GM12801 (cell line): Measurements from ENCODE around the gene SVEP1.

Experiments
- CTCF ChIP-seq: IDR thresholded peaks from one replicate; pipeline ENCODE4 v1.5.1; 2011; ENCODE audit warnings: control low read depth; ENCODE audit not compliant: insufficient read length; ENCODE audit errors: extremely low read depth

The SVEP1 gene

GRCh38 chr9:110591526-110591925 is 12.0 kb upstream of the SVEP1 start:
- TF ChIP-seq CTCF, result no peak

- no peak for TF ChIP-seq CTCF
Measured at GRCh38 chr9:110590816-110591215, 11.3 kb upstream of the SVEP1 start.

GRCh38 chr9:110588296-110588695 is 8.8 kb upstream of the SVEP1 start:
- no peak for TF ChIP-seq CTCF

- no peak for TF ChIP-seq CTCF
Measured at GRCh38 chr9:110583237-110583636, 3.7 kb upstream of the SVEP1 start.

GRCh38 chr9:110582156-110582555 is 2.6 kb upstream of the SVEP1 start:
- TF ChIP-seq CTCF, result no peak

- no peak for TF ChIP-seq CTCF
Measured at GRCh38 chr9:110580850-110581249, 1.3 kb upstream of the SVEP1 start.

GRCh38 chr9:110579862-110580219 is 300 bp upstream of the SVEP1 start:
- no peak for TF ChIP-seq CTCF

- TF ChIP-seq CTCF, result no peak
Measured at GRCh38 chr9:110578575-110579033, 937 bp downstream of the SVEP1 start.
